Omental fat pad (tissue), 4 donors: ENCODE data around the gene ANHX. TPM values are rescaled to one million over a fixed set of nuclear protein-coding genes. Genes with fewer than 3 reads are reported as not detected.

ENCODE experiments used
- ATAC-seq: fragments of 150-250 bp; one replicate; pipeline ENCODE4 v1.9.1; 2016; ENCODE audit warnings: mild to moderate bottlenecking, moderate library complexity; ENCODE audit not compliant: low FRiP score
- DNase-seq: peaks from one replicate; pipeline ENCODE4 v3.0.0-alpha.2; 2019; ENCODE audit warnings: low spot score
- total RNA-seq, 4 donors: library from RNA; depleted of rRNA; stranded (reverse); fragments of >200 nt; gene quantifications; one replicate each; pipeline ENCODE4 v1.1.0, GENCODE V29; 2016
- TF ChIP-seq, protein P1 (sequence below), 3 donors: fragments of 450-650 bp; IDR thresholded peaks; one replicate each; pipeline ENCODE4 v1.5.1; 2016 to 2017; ENCODE audit warnings: antibody characterized with exemption in 3 of 3, mild to moderate bottlenecking in 3 of 3, moderate library complexity in 2 of 3

The ANHX gene
- total RNA-seq, 4 donors from 2014 or later, result not detected

DNA sequence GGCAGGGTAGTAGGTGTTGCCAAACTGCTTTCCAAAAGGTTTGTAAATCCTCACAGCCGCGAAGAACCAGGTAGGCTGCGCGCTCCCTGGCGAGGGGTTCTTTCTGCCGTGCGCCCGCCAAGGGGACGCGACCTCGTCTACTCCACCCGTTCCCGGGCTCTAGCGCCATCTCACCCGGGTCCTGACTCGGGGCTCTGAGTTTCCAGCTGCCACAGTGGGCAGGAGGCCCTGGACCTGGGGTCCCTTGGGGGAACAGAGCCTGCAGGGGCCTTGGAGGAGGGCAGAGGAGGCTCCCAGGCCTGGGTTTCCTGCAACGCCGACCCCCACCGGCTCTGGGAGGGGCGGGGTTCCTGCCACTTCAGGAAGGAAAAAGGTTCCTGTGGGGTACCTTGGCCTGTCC lies 706 bp downstream of the ANHX start:
- no peak for ATAC-seq
- TF ChIP-seq, protein P1, sequence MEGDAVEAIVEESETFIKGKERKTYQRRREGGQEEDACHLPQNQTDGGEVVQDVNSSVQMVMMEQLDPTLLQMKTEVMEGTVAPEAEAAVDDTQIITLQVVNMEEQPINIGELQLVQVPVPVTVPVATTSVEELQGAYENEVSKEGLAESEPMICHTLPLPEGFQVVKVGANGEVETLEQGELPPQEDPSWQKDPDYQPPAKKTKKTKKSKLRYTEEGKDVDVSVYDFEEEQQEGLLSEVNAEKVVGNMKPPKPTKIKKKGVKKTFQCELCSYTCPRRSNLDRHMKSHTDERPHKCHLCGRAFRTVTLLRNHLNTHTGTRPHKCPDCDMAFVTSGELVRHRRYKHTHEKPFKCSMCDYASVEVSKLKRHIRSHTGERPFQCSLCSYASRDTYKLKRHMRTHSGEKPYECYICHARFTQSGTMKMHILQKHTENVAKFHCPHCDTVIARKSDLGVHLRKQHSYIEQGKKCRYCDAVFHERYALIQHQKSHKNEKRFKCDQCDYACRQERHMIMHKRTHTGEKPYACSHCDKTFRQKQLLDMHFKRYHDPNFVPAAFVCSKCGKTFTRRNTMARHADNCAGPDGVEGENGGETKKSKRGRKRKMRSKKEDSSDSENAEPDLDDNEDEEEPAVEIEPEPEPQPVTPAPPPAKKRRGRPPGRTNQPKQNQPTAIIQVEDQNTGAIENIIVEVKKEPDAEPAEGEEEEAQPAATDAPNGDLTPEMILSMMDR (IDR thresholded peaks at IDR 0.05), result no peak
- no peak for DNase-seq

DNA sequence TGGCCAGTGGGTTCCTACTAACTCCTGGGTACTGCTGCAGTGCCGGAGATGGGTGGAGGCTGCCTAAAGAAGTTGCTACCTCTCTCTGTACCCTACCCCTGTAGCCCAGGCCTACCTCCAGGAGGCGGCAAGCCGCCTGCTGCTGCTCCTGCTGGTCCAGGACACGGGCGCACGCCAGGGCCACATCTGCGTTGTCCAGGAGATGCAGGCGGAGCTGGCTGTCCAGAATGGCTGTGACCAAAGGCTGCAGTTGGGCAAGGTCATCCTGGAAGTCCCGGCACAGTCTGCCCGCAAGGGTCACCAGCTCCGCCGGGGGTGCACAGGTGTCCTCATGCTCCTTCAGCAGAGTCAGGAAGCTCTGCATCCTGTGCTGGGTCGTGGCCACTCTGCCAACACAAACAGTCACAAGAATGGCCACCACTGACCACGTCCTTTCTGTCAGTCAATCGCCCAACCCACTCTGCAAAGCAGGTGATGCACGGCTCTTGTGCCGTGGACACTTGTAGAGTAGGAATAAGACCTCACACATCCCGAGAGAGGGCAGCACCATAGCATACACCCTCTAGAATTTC lies 1.6 kb downstream of the ANHX start:
- ATAC-seq (no peak), DNase-seq (no peak)
- TF ChIP-seq, protein P1 (IDR thresholded peaks at IDR 0.05), result no peak

DNA sequence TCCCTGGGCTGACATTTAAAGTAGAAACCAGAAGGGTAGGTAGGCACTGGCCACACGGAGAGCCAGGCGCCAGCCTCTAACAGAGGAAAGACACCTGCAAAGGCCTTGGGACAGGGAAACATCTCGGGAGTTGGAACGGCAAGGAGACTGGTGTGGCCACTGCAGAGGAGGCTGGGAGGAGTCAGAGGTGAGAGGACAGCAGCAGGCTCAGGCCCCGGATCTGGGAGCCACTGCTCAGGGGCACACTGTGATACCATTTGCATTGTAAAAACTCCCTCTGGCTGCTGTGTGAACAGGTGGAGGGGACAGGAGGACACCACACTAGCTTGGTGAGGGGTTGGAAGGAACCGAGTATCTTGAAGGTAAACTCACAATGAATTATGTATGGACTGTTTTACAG lies 2.7 kb downstream of the ANHX start:
- DNase-seq (no peak), ATAC-seq (no peak)
- TF ChIP-seq, protein P1 (IDR thresholded peaks at IDR 0.05), result no peak

DNA sequence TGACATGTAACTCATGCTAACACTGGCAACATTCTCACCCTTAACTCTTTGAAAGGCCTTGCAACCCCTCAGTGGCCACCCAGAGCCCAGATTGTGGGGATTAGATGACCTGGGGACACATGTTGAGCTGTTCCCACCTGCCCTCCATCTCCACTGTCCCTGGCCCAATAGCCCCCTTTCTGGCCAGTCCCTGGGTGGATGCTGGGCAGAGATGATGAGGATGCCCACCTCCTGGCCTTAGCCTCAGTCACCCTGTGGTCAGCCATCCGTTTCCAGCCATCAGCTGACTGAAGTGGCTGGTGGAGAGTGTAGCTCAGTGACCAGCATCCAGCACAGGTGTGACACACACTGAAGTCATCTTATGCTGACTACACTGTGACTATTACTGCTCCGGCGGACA lies 4.7 kb downstream of the ANHX start:
- ATAC-seq (no peak), DNase-seq (no peak)
- TF ChIP-seq, protein P1 (IDR thresholded peaks at IDR 0.05), result no peak

DNA sequence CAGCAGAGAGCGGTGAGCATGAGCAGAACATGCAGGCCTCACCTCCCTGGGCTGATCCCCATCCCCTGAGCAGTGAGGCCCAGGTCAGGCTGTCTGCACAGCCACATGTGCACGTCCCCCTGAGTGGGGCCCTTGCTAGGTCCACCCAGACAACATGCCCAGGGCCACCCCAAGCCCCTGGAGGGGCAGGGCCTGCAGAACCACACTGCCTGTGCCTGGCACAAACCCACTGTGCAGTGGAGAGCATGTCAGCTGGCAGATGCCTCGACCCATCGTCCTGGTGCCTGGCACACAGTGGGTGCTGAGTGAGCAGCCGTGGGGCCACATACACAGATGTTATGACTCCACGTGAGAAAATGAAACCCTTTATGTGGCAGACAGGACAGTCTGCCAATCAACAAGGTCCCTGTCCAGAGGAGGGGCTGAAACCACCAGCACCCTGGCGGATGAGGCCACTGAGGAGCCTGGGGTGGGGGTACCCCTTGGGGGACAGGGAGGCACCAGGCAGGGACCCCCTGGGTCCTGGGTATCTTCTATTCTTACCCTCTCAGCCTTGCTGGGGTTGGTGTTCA lies 8.3 kb downstream of the ANHX start:
- TF ChIP-seq, protein P1 (IDR thresholded peaks at IDR 0.05), result no peak
- DNase-seq (no peak), ATAC-seq (no peak)

DNA sequence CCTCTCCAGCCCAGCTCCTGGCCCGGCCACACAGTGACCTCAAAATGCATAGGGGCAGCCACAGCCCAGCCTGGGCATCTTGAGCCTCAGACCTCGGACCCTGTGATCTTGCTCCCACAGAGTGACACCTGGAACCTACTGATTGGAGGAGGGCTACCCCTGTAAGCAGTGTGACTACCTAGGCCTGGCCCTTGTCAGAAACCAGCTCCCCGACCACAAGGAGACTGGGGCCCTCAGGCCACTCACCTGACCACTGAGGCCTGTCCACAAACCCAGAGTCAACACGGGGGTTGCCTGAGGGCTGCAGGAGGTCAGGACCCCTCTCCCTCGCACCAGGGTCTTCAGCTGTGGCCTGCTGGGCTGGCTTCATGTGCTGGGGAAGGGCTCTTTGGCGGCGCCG lies 9.0 kb downstream of the ANHX start:
- no peak for DNase-seq
- TF ChIP-seq, protein P1 (IDR thresholded peaks at IDR 0.05), result no peak
- ATAC-seq, result no peak

DNA sequence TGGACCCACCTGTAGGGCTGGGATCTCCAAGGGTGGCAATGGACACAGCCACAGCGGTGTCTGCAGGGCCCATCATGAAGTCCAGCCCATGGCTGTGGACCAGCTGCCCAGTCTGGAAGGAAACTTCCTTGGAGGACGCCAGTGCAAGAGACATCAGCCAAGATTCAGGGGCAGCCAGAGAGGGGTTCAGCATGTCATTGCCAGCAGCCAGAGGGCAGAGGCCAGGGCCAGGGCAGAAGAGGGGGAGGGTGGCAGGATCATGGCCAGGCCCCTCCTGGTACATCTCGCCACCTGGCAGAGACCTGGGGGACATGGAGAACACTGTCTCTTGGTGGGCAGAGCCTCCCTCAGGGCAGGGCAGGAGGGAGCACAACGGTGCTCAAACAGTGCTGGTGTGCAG lies 10.2 kb downstream of the ANHX start:
- TF ChIP-seq, protein P1 (IDR thresholded peaks at IDR 0.05), result no peak
- DNase-seq (no peak), ATAC-seq (no peak)
